Measurements from ENCODE around the gene TFRC.
"Not testable (repeated sequence)": the region's sequence is repeated elsewhere in the genome, so short reads cannot be mapped to it uniquely, and the experiment has no call there.

The TFRC gene

GRCh38 chr3:196081834-196082618 is at the start of gene TFRC:
Gene TFRC, minus strand, starts transcription at chr3:196082090. Its CDS starts 4,991 bp downstream, at chr3:196077099.
- DNase-seq: peak; percentile 93

GRCh38 chr3:196128172-196128843 is 46.4 kb upstream of the TFRC start:
- no peak for DNase-seq

- no peak for DNase-seq
These were observed 45.6 kb upstream of the TFRC start for GRCh38 chr3:196127308-196128040.

GRCh38 chr3:196124608-196125007 is 42.7 kb upstream of the TFRC start:
- no peak for DNase-seq

- DNase-seq: no peak
These were observed 40.8 kb upstream of the TFRC start for GRCh38 chr3:196122688-196123046.

- peak; percentile 52 for DNase-seq
These were observed 40.3 kb upstream of the TFRC start for GRCh38 chr3:196122021-196122687.

GRCh38 chr3:196121066-196121465 is 39.2 kb upstream of the TFRC start:
- peak; percentile 49 for DNase-seq

- DNase-seq: peak; percentile 91
These were observed 38.5 kb upstream of the TFRC start for GRCh38 chr3:196120291-196120951.

- DNase-seq: peak; percentile 93
These were observed 35.9 kb upstream of the TFRC start for GRCh38 chr3:196117809-196118208.

- DNase-seq: peak; percentile 34
These were observed 33.8 kb upstream of the TFRC start for GRCh38 chr3:196115678-196116083.

GRCh38 chr3:196111939-196112386 is 30.1 kb upstream of the TFRC start:
- DNase-seq: no peak

GRCh38 chr3:196108075-196108743 is 26.3 kb upstream of the TFRC start:
- DNase-seq: no peak

GRCh38 chr3:196104707-196105106 is 22.8 kb upstream of the TFRC start:
- DNase-seq: not testable (repeated sequence)

GRCh38 chr3:196098365-196098980 is 16.6 kb upstream of the TFRC start:
- DNase-seq: peak; percentile 4

- DNase-seq: no peak
These were observed 15.7 kb upstream of the TFRC start for GRCh38 chr3:196097373-196098154.

- peak; percentile 97 for DNase-seq
These were observed 14.6 kb upstream of the TFRC start for GRCh38 chr3:196096382-196096953.

- peak; percentile 99 for DNase-seq
These were observed 11.6 kb upstream of the TFRC start for GRCh38 chr3:196093317-196094111.

- DNase-seq: no peak
These were observed 6.0 kb upstream of the TFRC start for GRCh38 chr3:196087906-196088305.

- DNase-seq: peak; percentile 51
These were observed 705 bp upstream of the TFRC start for GRCh38 chr3:196082619-196082971.
